Gastroesophageal sphincter (tissue), 4 donors: ENCODE results near the gene DOCK10. TPM values are rescaled to one million over a fixed set of nuclear protein-coding genes. Genes with fewer than 3 reads are reported as not detected.

ENCODE experiments used
- ATAC-seq: fragments of 150-250 bp; one replicate; pipeline ENCODE4 v1.9.1; 2016; ENCODE audit warnings: mild to moderate bottlenecking, moderate library complexity
- H3K27ac ChIP-seq, 4 donors: fragments of 200-600 bp; sonication (generic) in 3 of 4; 1 replicate in 3 of 4; 2 replicates in 1 of 4; pipeline ENCODE4 v1.5.1; 2016 to 2019
- H3K27me3 ChIP-seq: fragments of 200-600 bp; sonication (generic); one replicate; pipeline ENCODE4 v1.5.1; 2019
- H3K36me3 ChIP-seq, 2 donors: fragments of 200-600 bp; sonication (generic); one replicate each; pipeline ENCODE4 v1.5.1; 2019; ENCODE audit warnings: control low read depth in 1 of 2
- H3K4me1 ChIP-seq, 3 donors: fragments of 200-600 bp; sonication (generic); 1 replicate in 2 of 3; 2 replicates in 1 of 3; pipeline ENCODE4 v1.5.1; 2016 to 2019; ENCODE audit warnings: control low read depth in 2 of 3
- H3K4me3 ChIP-seq, 2 donors: fragments of 200-600 bp; sonication (generic); one replicate each; pipeline ENCODE4 v1.5.1; 2019; ENCODE audit warnings: mild to moderate bottlenecking in 1 of 2, moderate library complexity in 1 of 2
- H3K9me3 ChIP-seq, 3 donors: fragments of 200-600 bp; sonication (generic); one replicate each; pipeline ENCODE4 v1.5.1; 2017 to 2019; ENCODE audit warnings: control low read depth in 2 of 3
- CTCF ChIP-seq, 4 experiments: fragments of 200-600 bp in 2 of 4; fragments of 450-650 bp in 2 of 4; sonication (generic) in 1 of 4; IDR thresholded peaks; one replicate each; pipeline ENCODE4 v1.5.1; 2017 to 2019; ENCODE audit warnings: antibody characterized with exemption in 4 of 4, mild to moderate bottlenecking in 2 of 4, moderate library complexity in 2 of 4
- EP300 ChIP-seq: sonication (generic); formaldehyde crosslinking; IDR thresholded peaks from one replicate; pipeline ENCODE4 v1.6.1; 2017; ENCODE audit warnings: antibody characterized with exemption, mild to moderate bottlenecking
- POLR2A ChIP-seq, 2 donors: fragments of 450-650 bp; IDR thresholded peaks; one replicate each; pipeline ENCODE4 v1.6.1; 2017; ENCODE audit warnings: antibody characterized with exemption in 2 of 2, mild to moderate bottlenecking in 2 of 2, moderate library complexity in 1 of 2
- POLR2AphosphoS5 ChIP-seq: sonication (generic); formaldehyde crosslinking; IDR thresholded peaks from one replicate; pipeline ENCODE4 v1.6.1; 2017; ENCODE audit warnings: antibody characterized with exemption
- WGBS, 2 donors: methylation state at CpG; one replicate each; pipeline ENCODE4 v1.1.5; 2018; ENCODE audit warnings: low coverage in 1 of 2; 5-methylcytosine and 5-hydroxymethylcytosine counted together
- total RNA-seq, 4 donors: library from RNA; depleted of rRNA; stranded (reverse); fragments of >200 nt; gene quantifications; one replicate each; pipeline ENCODE4 v1.1.0, GENCODE V29; 2016

The DOCK10 gene
- total RNA-seq, 4 donors from 2014 or later: 3.6 to 12.6 (median 7.3) TPM

GRCh38 chr2:224802407-224802806 lies 239.9 kb downstream of the DOCK10 start:
- Histone ChIP-seq H3K36me3 (no peaks in the 10 kb centered on the region), H3K4me3 (no peak overlapping the region), H3K9me3 (no peaks in the 10 kb centered on the region), H3K27me3 (no peaks in the 10 kb centered on the region), H3K4me1 (no peaks in the 10 kb centered on the region), H3K27ac (no peak overlapping the region)
- WGBS, 2 donors: 44 to 50% methylated on average over 1 of the region's 1 CpG
- no peak for TF ChIP-seq CTCF (IDR thresholded peaks at IDR 0.05)
- TF ChIP-seq POLR2AphosphoS5: no peak
- no peak for TF ChIP-seq POLR2A (IDR thresholded peaks at IDR 0.05)
- TF ChIP-seq EP300: no peak
- no peak for ATAC-seq

GRCh38 chr2:224801360-224801759 lies 240.9 kb downstream of the DOCK10 start:
- H3K36me3 ChIP-seq: no peaks in the 10 kb centered on the region
- H3K9me3 ChIP-seq: no peaks in the 10 kb centered on the region
- H3K4me3 ChIP-seq: no peak overlapping the region
- no peak overlapping the region for H3K27ac ChIP-seq
- H3K27me3 ChIP-seq: no peaks in the 10 kb centered on the region
- 33 to 45% methylated on average over 1 of the region's 1 CpG for WGBS, 2 donors
- ATAC-seq: no peak
- no peaks in the 10 kb centered on the region for H3K4me1 ChIP-seq
- TF ChIP-seq CTCF (IDR thresholded peaks at IDR 0.05) (no peak), POLR2AphosphoS5 (no peak), EP300 (no peak), POLR2A (IDR thresholded peaks at IDR 0.05) (no peak)

- TF ChIP-seq EP300 (no peak), POLR2AphosphoS5 (no peak), POLR2A (IDR thresholded peaks at IDR 0.05) (no peak), CTCF (IDR thresholded peaks at IDR 0.05) (no peak)
- H3K4me1 ChIP-seq: no peaks in the 10 kb centered on the region
- no peak overlapping the region for H3K27ac ChIP-seq
- H3K4me3 ChIP-seq: no peak overlapping the region
- no peaks in the 10 kb centered on the region for H3K9me3 ChIP-seq
- peaks cover 0 to 3% of the 10 kb centered on the region in 2 donors for H3K36me3 ChIP-seq
- ATAC-seq: no peak
- no peaks in the 10 kb centered on the region for H3K27me3 ChIP-seq
- WGBS, 2 donors: 27 to 63% methylated on average over 1 of the region's 1 CpG
These were observed 242.6 kb downstream of the DOCK10 start for GRCh38 chr2:224799691-224800090.

GRCh38 chr2:224798180-224798579 lies 244.1 kb downstream of the DOCK10 start:
- H3K4me3 ChIP-seq: no peak overlapping the region
- TF ChIP-seq POLR2A (IDR thresholded peaks at IDR 0.05) (no peak), EP300 (no peak), POLR2AphosphoS5 (no peak), CTCF (IDR thresholded peaks at IDR 0.05) (no peak)
- ATAC-seq: no peak
- no peaks in the 10 kb centered on the region for H3K4me1 ChIP-seq
- H3K27me3 ChIP-seq: no peaks in the 10 kb centered on the region
- 88 to 96% methylated on average over 2 of the region's 2 CpGs for WGBS, 2 donors
- peaks cover 0 to 10% of the 10 kb centered on the region in 2 donors for H3K36me3 ChIP-seq
- no peak overlapping the region for H3K27ac ChIP-seq
- no peaks in the 10 kb centered on the region for H3K9me3 ChIP-seq

- 73 to 83% methylated on average over 6 to 8 of the region's 8 CpGs for WGBS, 2 donors
- TF ChIP-seq EP300 (no peak), POLR2AphosphoS5 (no peak), CTCF (IDR thresholded peaks at IDR 0.05) (no peak), POLR2A (IDR thresholded peaks at IDR 0.05) (no peak)
- Histone ChIP-seq H3K4me3 (no peak overlapping the region), H3K9me3 (no peaks in the 10 kb centered on the region), H3K27ac (no peak overlapping the region), H3K4me1 (no peaks in the 10 kb centered on the region), H3K36me3 (peaks cover 0 to 10% of the 10 kb centered on the region in 2 donors), H3K27me3 (no peaks in the 10 kb centered on the region)
- no peak for ATAC-seq
These were observed 245.5 kb downstream of the DOCK10 start for GRCh38 chr2:224796695-224797305.
